ENCODE results near the gene TRAPPC1. TPM values are rescaled to one million over a fixed set of nuclear protein-coding genes. Genes with fewer than 3 reads are reported as not detected.

The TRAPPC1 gene
- total and polyA plus RNA-seq, 10 donors: 71.1 to 172 (median 114) TPM

GRCh38 chr17:7884581-7885366, 47.0 kb downstream of the TRAPPC1 start:
- H3K27ac ChIP-seq: peak overlapping the region in 7 of 8 donors; percentile 90 to 97 (median 94)
- peak overlapping the region; percentile 65 to 93 (median 78) for H3K4me3 ChIP-seq
- WGBS, 5 donors: 0 to 1% (median 1%) methylated on average over 19 to 91 of the region's 100 CpGs
- no peaks in the 10 kb centered on the region for H3K9me3 ChIP-seq
- intact Hi-C loops (cut with DNase I; ENCODE audit: low total_unique reads): no loop called here
- no peaks in the 10 kb centered on the region for H3K27me3 ChIP-seq (replicated peaks in 1 of 7)
- peaks cover 0 to 31% (median 10%) of the 10 kb centered on the region in 6 donors for H3K36me3 ChIP-seq
- peaks cover 30 to 91% (median 84%) of the 10 kb centered on the region in 6 donors for H3K4me1 ChIP-seq
- TF ChIP-seq POLR2A (IDR thresholded peaks at IDR 0.05) (no peak), POLR2AphosphoS5 (IDR thresholded peaks at IDR 0.05) (no peak), CTCF (IDR thresholded peaks at IDR 0.05 in 8 of 11, conservative IDR thresholded peaks at IDR 0.05 in 3 of 11) (no peak)
- DNase-seq: peak; percentile 90

- peak overlapping the region in 5 of 8 donors; percentile 7 to 93 (median 81) for H3K4me3 ChIP-seq
- H3K27ac ChIP-seq: peak overlapping the region in 6 of 8 donors; percentile 55 to 95 (median 94)
- TF ChIP-seq POLR2AphosphoS5 (IDR thresholded peaks at IDR 0.05) (no peak), CTCF (IDR thresholded peaks at IDR 0.05 in 8 of 11, conservative IDR thresholded peaks at IDR 0.05 in 3 of 11) (no peak), POLR2A (IDR thresholded peaks at IDR 0.05) (no peak)
- no peaks in the 10 kb centered on the region for H3K27me3 ChIP-seq (replicated peaks in 1 of 7)
- peaks cover 0 to 37% (median 13%) of the 10 kb centered on the region in 6 donors for H3K36me3 ChIP-seq
- H3K4me1 ChIP-seq: peaks cover 21 to 87% (median 79%) of the 10 kb centered on the region in 6 donors
- WGBS, 5 donors: 1 to 4% (median 2%) methylated on average over 3 of the region's 3 CpGs
- no peak for DNase-seq
- no peaks in the 10 kb centered on the region for H3K9me3 ChIP-seq
- intact Hi-C loops (cut with DNase I; ENCODE audit: low total_unique reads): no loop called here
These were observed 47.9 kb downstream of the TRAPPC1 start for GRCh38 chr17:7883781-7884386.

GRCh38 chr17:7882629-7883028, 49.1 kb downstream of the TRAPPC1 start:
- no peaks in the 10 kb centered on the region for H3K9me3 ChIP-seq
- peaks cover 14 to 80% (median 67%) of the 10 kb centered on the region in 6 donors for H3K4me1 ChIP-seq
- H3K27ac ChIP-seq: peak overlapping the region in 4 of 8 donors; percentile 1 to 94 (median 44)
- TF ChIP-seq CTCF (IDR thresholded peaks at IDR 0.05 in 8 of 11, conservative IDR thresholded peaks at IDR 0.05 in 3 of 11) (no peak), POLR2A (IDR thresholded peaks at IDR 0.05) (no peak), POLR2AphosphoS5 (IDR thresholded peaks at IDR 0.05) (no peak)
- WGBS, 5 donors: 89 to 97% (median 92%) methylated on average over 3 of the region's 3 CpGs
- no peaks in the 10 kb centered on the region for H3K27me3 ChIP-seq (replicated peaks in 1 of 7)
- H3K36me3 ChIP-seq: peaks cover 0 to 44% (median 13%) of the 10 kb centered on the region in 6 donors
- H3K4me3 ChIP-seq: no peak overlapping the region
- intact Hi-C loops (cut with DNase I; ENCODE audit: low total_unique reads): no loop called here
- DNase-seq: no peak

DNA sequence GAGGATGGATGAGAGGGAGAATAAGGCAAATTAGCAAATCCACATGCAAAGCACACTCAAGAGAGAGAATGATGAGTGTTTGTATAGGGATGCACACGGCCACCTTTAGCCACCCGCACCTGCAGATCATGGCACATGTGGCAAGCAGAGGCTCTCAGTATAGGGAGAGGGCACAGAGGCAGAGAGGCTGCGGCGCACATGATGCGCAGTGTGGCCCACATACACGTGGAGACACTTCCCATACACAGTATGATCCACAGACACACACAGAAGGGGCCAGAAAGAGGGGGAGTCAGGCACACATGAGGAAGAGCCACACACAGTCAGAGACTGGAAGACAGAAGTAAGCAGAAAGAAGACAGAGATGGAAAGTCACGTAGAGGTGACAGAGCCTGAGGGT, 49.7 kb downstream of the TRAPPC1 start:
- WGBS, 5 donors: 63 to 79% (median 72%) methylated on average over 7 of the region's 7 CpGs
- no peak overlapping the region for H3K4me3 ChIP-seq
- TF ChIP-seq POLR2AphosphoS5 (IDR thresholded peaks at IDR 0.05) (no peak), CTCF (IDR thresholded peaks at IDR 0.05 in 8 of 11, conservative IDR thresholded peaks at IDR 0.05 in 3 of 11) (no peak), POLR2A (IDR thresholded peaks at IDR 0.05) (no peak)
- DNase-seq: no peak
- intact Hi-C loops (cut with DNase I; ENCODE audit: low total_unique reads): no loop called here
- H3K27me3 ChIP-seq (replicated peaks in 1 of 7): no peaks in the 10 kb centered on the region
- H3K27ac ChIP-seq: peak overlapping the region in 4 of 8 donors; percentile 34 to 61 (median 44)
- peaks cover 0 to 45% (median 13%) of the 10 kb centered on the region in 6 donors for H3K36me3 ChIP-seq
- no peaks in the 10 kb centered on the region for H3K9me3 ChIP-seq
- peaks cover 13 to 74% (median 64%) of the 10 kb centered on the region in 6 donors for H3K4me1 ChIP-seq

All from spleen (tissue), 11 donors.